DMS153 treated with DMSO at 0.1 percent for 48 hours (cell line): ENCODE measurements around the gene MOB3B.
A peak's percentile ranks its signal among the peaks of the same experiment; 100 is the strongest.

Source experiments
- DNase-seq: peaks from one replicate; lab custom pipeline; 2025; ENCODE audit not compliant: unreplicated experiment; lab: John Stamatoyannopoulos, UW

Gene MOB3B

DNA sequence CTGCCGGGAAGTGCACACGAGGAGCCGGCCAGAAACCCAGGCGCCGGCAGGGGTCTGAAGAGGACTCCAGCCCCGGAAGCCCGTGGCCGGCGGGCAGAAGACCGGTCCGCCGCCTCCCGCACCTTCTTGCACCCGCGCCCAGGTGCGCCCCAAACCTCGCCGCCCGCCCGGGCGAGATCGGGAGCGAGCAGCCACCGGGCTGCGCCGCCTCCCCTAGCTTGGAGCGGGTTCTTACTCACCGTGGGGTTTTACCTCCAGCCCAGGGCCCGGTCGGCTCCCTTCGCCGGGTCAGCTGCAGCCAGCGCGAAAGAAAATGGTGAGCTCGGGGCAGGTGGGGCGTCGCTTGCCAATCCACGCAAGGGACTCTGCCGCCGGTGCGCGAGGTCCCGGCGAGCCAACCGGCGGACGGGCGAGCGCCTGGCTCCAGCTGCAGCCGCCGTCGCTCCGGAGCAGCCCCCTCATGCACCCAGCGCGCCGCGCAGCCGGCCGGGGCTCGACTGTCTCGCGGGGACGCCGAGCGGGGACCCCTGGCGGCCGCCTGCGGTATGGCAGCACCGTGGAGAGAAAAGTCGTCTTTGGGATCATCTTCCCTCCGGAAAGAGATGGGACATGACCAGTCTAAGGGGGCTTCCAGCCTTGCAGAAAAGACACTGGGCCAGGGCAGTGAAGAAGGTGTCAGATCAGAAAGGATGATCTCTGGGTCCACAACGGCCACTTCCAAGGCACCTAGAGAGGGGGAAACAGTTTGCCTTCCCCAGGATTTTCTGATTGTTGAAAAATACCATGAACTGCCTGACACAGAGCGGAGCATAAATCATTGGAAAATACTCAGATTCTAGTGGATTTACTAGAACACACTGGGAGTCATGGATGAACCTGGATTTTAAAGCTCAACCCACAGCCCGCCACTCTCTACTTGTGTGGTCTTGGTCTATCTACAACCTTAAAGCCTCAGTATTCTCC, at the start of gene MOB3B:
MOB3B (minus strand) TSS at position 499 of the 963 bp plus-strand sequence. CDS start 74,264 bp downstream, outside the sequence.
- peak; percentile 16 for DNase-seq

DNA sequence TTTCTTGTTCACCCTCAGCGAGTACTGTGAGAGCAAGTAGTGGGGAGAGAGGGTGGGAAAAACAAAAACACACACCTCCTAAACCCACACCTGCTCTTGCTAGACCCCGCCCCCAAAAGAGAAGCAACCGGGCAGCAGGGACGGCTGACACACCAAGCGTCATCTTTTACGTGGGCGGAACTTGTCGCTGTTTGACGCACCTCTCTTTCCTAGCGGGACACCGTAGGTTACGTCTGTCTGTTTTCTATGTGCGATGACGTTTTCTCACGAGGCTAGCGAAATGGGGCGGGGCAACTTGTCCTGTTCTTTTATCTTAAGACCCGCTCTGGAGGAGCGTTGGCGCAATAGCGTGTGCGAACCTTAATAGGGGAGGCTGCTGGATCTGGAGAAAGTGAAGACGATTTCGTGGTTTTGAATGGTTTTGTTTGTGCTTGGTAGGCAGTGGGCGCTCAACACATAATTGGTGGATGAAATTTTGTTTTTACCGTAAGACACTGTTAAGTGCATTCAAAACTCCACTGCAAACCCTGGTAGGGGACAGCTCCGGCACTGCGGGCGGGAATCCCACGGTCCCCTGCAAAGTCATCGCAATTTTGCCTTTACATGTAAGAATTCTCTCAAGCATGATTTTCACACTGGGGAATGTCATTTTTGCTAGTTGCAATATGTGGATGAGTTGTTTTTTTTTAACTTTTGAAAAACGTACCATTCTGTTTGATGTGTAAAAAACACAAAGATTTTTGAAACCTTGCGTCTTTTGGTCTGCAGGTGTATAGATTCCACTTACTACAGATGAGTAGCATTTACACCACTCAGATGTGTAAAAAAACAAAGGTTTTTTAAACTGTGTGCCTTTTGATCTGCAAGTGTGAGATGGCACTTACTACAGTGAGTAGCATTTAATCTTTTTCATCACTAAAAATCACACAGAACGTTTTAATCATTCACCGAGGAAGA, 44.3 kb upstream of the MOB3B start:
- peak; percentile 98 for DNase-seq

DNA sequence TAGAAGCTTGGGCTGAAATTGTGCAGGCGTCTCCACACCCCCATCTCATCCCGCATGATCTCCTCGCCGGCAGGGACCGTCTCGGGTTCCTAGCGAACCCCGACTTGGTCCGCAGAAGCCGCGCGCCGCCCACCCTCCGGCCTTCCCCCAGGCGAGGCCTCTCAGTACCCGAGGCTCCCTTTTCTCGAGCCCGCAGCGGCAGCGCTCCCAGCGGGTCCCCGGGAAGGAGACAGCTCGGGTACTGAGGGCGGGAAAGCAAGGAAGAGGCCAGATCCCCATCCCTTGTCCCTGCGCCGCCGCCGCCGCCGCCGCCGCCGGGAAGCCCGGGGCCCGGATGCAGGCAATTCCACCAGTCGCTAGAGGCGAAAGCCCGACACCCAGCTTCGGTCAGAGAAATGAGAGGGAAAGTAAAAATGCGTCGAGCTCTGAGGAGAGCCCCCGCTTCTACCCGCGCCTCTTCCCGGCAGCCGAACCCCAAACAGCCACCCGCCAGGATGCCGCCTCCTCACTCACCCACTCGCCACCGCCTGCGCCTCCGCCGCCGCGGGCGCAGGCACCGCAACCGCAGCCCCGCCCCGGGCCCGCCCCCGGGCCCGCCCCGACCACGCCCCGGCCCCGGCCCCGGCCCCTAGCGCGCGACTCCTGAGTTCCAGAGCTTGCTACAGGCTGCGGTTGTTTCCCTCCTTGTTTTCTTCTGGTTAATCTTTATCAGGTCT, 43.5 kb upstream of the MOB3B start, which contains the start of gene C9orf72:
C9orf72 (minus strand) TSS at position 564 of the 716 bp plus-strand sequence. CDS start 6,361 bp downstream, outside the sequence.
- peak; percentile 73 for DNase-seq

DNA sequence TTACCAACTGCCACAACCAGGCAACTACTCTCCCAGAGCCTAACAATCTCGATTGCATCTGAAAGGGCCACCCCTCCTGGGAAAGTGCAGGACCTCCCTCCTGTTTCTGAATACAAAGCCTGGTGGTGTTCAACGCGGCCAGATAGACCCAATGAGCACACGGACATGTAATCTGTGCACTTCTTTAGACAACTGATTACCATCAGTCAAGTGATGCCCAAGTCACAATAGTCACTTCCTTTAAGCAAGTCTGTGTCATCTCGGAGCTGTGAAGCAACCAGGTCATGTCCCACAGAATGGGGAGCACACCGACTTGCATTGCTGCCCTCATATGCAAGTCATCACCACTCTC, 42.9 kb upstream of the MOB3B start:
- DNase-seq = no peak

DNA sequence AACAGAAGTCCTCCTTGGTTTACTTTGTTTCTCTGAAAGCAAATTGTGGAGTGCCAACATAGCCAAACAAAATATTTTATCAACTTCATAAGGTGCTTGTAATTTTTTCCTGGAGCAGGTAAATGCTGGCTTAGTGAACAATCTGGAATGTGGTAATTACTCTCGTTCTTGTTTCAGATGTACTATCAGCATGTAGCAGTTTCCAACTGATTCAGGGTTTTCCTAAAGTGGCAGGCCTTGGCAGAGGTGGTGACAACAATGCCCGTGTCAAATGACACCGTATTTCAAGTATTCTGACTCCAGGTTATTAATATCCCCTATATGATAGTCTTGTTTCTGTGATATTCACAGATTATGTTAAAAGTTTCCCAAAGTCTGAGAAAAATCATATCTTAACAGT, 42.4 kb upstream of the MOB3B start:
- DNase-seq = no peak

DNA sequence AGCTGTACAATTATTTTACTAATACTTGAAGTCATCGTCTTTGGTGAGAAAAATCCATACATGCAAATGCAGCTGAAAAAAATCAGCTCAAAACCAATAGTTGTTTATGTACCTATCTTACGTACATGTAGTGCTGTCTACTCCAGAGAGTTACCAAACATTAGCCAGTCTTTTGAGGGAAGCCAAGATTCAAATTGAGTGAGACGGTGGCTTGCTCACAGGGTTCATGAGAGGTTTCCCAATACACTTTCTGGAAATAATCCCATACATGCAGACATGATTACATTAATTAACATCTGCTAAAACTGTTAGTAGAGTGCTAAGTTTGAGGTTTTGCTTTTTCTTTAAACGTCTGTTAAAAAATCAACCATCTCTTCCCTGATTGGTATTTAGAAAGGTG, 41.4 kb upstream of the MOB3B start:
- DNase-seq = no peak

DNA sequence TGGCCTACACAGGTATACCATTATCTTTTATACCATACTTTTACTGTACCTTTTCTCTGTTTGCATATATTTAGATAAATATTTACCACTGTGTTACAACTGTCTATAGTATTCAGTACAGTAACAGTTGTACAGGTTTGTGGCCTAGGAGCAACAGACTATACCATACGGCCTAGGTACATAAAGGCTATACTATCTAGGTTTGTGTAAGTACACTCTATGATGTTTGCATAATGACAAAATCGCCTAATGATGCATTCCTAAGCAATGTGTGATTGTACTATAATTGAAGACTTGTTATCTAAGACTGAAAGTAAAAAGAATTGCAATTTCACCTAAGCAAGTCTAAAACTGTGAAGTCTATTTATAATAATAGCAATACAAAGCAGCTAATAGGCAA, 39.8 kb upstream of the MOB3B start:
- DNase-seq = no peak

DNA sequence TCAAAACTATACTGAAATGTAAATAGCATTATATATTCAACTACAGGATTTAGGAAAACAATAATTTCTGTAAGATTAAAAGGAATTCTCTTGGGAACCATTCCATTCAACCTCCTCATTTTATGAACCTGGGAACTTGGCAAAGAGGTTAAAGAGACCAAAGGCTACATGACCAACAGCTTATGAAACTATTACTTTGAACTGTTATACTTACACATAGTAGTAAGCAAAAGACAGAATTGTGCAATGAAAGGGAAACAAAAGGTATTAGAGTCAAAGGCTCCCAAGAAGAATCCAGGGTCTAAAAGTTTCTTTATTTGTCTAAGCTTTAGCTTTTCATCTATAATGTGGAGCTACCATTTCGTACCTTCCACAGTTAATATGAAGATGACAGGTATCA, 36.5 kb upstream of the MOB3B start:
- no peak for DNase-seq

DNA sequence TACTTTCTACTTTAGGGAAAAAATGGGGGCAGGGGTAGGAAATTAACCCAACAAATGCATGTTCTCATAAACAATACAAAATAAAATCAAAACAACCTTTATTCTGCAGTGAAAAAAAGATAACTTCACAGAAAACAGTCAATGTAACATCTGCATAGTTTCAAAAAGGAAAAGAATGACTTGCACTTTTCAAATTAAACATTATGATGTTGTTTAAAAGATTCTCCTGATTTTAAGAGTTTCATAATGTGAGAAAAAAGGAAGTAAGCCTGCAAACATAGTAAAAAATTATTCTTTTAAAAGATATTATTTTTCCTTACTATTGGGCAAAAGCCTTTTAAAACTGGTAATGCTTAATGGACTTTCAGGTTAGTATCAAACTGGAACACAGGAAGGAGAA, 36.1 kb upstream of the MOB3B start:
- DNase-seq = no peak

DNA sequence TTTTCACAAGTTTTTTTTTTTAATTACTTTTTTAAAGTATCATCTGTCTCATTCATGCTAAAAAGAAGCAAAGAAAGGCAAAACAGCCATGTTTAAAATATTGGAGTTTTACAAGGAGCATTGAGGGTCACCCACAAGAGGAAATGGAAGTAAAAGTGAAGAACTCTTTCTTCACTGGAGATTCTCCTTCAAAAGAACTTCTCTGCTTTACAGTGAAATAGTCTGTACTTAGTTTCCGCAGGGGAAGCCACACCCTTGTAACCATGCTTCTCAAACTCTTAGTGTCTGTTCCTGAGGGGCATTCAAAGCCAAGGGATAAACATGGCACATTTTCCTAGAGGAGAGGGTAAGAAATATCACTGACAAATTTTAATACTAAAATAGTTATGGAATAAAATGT, 35.1 kb upstream of the MOB3B start:
- DNase-seq = no peak

DNA sequence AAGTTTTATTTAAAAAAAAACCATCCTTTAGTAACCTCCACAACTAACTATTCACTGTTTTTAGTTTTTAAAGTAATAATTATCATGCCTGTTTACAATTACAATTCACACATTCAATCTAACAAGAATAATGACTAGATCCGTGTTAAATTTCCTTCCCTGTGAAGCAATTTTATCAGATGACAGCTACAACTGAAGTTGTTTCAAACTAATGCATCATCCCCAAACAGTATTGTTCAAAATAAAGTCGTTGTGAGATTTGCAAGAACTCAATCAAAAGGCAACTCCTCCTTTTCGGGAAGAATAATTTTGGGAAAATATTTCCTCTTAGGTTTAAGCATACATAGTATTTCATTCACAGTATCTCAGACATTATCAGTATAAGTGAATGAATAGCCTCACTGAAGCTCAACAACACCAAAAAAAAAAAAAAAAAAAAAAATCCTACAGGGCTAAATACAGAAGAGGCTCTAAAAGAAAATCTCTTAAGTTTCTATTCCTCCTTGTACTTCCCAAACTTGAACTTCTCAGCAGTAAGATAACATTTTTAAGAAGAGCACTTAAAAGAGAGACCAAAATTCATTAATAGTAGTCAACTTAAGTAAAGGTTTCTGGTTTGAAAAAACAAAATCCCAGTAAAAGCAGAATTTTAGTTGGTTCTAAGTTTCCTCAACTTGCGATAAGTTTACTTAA, 34.3 kb upstream of the MOB3B start:
- no peak for DNase-seq

DNA sequence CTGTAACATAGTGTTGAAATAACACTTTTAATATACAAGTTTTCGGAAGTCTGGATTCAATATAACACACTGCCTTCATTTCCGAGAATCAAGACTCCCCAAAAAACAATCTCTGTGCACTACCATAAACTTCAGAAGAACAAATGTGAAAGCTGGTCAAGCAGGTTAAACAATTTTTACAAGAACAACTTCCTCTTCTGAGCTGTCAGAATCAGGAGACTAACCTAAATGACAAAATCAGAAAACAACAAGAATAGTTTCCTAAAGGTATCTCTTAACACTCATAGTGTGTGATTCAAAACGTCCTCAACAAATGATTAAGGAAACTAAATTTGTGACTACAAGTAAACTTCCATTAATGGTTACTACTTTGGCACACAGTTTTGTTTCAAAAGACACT, 32.1 kb upstream of the MOB3B start:
- DNase-seq = no peak

DNA sequence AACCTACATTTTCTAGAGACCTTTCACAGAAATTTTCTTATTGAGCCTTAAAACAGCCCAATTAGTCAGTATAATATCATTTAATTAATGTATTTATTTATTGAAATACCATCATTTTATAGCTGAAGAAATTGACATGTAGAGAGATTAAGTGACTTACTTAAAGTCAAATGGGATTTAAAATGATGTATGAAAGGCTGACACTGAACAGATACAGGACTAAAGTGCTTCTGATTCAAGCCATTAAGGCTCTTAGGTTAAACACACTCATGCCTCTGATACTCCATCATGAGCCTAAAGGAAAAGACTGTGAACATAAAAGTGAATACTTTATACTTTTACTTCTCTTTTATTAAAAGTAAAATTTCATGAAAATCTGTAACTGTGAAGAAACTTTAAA, 30.8 kb upstream of the MOB3B start:
- no peak for DNase-seq

DNA sequence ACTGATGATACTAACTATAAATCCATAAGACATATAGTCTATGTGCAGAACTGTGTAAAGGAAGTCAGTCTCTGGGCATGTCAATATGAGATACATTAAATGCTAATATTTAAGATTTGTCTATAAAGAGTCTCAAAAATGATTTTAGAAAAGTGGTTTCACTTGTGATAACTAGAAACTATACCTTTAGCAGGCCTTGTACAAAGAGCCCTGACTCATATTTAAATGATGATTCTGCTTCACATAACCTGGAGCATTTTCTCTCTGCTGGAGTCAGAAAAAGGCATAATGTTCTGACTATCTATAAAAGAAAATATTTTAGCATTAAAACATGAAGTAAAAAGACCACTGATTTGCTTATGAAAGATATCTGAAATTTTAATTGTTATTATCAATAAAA, 28.7 kb upstream of the MOB3B start:
- DNase-seq = no peak

DNA sequence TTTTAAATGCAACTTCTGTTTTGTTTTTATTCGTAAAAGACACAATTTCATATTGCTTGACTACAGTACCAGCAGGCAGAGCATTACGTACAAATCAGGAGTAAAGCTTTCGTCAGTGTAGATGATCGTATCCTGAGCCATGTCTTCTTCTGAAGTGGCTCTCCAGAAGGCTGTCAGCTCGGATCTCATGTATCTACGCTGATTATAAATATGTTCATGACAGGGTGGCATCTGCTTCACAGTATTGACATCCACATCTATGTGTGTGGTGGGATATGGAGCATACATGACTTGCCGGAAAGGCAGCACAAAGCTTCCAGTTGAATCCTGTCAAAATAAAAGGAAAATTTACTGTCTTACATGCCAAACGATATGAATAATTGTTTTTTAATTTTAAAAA, 26.9 kb upstream of the MOB3B start:
- DNase-seq = no peak

DNA sequence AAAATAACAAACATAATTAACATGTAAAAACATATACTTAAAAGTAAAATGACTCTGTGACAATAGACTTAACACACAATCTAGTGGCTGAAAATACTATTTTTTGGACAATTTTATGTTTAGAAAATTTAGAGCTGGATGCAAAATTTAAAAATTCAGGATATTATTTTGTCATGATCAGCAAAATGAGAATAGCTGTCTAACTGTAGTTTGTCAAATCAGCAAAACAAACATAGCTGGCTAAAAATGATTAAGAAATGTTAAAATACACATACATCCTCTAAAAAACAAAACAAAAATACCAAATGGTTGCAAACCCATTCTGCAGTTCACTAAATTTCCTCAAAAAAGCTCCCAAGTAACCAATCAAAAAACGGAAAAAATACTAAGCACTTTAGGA, 25.1 kb upstream of the MOB3B start:
- DNase-seq = no peak

DNA sequence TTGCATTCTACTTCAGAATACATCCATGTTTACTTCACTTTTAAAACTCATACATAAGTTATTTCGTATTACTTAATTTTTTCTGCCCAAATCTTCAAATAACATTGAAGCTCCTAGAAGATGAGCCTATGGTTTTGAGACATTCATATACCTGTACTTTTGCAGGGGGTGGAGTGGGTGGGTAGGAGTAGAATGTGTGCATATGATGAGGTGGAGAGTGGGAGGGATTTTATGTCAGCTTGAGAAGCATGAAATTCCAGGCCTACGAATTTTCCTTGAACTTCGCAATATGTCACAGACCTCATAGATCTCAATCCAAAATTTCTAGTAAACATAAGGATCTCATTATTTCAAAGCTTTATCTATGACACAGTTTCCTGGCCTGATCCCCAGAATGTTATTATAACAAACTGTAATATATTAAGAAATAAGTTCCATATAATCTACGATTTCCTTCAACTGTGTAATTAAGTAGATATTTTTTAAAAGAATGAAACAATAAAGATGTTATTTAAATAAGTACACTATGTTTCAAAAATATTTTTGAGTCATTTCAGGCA, 19.7 kb upstream of the MOB3B start:
- DNase-seq = no peak

DNA sequence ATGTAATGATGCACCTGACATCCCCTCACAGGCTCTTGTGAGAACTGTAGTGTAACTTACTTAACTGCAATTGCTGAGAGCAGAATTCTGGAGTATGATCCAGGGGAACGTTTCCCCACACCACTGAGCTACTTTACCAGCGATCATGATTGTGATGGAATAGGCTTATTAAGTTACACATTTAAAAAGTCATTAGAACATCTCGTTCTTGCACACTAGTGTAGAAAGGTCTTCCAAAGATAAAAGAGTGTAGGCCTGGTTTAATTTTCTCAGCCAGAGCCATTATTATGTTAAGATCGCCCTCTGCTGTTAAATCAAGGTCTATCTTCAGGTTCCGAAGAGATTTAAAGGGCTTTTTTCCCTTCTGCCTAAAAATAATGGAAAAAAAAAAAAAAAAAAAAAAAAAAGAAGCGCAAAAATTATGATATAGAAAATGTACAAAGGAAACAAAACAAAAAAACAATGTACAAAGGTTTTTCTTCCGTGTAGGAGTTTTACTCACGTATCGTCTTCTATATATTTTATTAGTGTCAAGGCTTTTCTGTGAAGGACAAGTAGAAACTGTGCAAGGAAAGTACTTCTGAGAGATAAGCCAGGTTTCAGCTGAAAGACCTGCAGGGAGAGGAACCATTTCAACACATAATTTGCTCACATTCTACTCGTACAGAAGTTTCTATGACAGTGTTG, 18.6 kb upstream of the MOB3B start:
- no peak for DNase-seq

DNA sequence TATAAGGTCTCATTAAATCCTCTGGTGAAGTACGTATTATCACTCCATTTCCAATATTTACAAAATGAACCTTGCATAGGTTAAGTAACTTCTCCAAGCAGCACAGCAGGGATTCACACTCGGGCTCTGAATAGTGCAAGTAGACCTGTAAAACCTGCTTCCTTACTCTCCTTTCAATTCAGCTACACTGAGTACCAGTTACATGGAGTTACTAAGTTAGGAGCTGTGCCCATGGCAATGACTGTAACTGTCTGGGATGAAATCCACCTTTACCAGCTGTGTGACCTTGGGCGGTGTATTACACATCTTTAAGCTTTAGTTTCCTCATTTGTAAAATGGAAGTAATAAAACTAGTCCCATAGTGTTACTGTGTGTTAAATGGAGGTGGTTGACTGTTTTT, 15.9 kb upstream of the MOB3B start:
- DNase-seq = no peak

DNA sequence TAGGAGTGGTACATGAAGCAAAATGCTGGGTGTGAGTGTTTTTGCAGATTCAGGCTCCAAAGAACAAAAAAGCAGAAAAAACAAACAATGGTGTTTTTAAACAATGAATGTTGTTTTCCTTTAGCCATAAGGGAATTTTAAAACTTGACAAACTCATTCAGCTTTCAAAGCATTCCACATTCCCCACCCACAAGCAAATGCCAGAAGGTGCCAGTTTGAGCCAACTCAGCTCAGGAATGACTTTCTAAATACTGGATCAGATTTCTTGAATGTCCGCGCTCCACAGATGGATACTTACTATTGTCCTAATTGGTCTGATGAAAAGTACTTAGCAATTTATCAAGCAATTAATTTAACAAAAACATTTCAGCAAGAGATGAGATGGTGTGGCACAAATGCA, 12.9 kb upstream of the MOB3B start:
- DNase-seq = no peak
